Suppressor macrophage (primary cell): Measurements from ENCODE around the gene KIAA0319L.
"Not testable (repeated sequence)": the region's sequence is repeated elsewhere in the genome, so short reads cannot be mapped to it uniquely, and the experiment has no call there.

Experiments used
- DNase-seq, 4 experiments: peaks; one replicate each; pipeline ENCODE4 v3.0.0-alpha.2; 2020 to 2022

Gene KIAA0319L

GRCh38 chr1:35580949-35581388 is 23.8 kb upstream of the KIAA0319L start:
- DNase-seq = no peak

- DNase-seq = peak in 3 of 4 experiments; percentile 44 to 55 (median 52)
Observed at GRCh38 chr1:35577071-35577998, 20.1 kb upstream of the KIAA0319L start.

- not testable (repeated sequence) for DNase-seq
Observed at GRCh38 chr1:35576766-35577070, 19.5 kb upstream of the KIAA0319L start.

GRCh38 chr1:35576061-35576765 is 19.0 kb upstream of the KIAA0319L start:
- DNase-seq = peak in 2 of 4 experiments; percentile 8 to 47

GRCh38 chr1:35575416-35575958 is 18.3 kb upstream of the KIAA0319L start:
- no peak for DNase-seq

- DNase-seq = peak; percentile 61 to 79 (median 74)
Observed at GRCh38 chr1:35574655-35575415, 17.6 kb upstream of the KIAA0319L start.

GRCh38 chr1:35574125-35574654 is 17.0 kb upstream of the KIAA0319L start:
- no peak for DNase-seq

GRCh38 chr1:35573198-35574124 is 16.3 kb upstream of the KIAA0319L start, which contains the start of gene TFAP2E:
Gene TFAP2E, plus strand, starts transcription at chr1:35573314. Its CDS starts 264 bp downstream, at chr1:35573578.
- DNase-seq = peak; percentile 59 to 80 (median 65)

- DNase-seq = no peak
Observed at GRCh38 chr1:35572296-35572695, 15.1 kb upstream of the KIAA0319L start.

- DNase-seq = no peak
Observed at GRCh38 chr1:35571263-35571662, 14.1 kb upstream of the KIAA0319L start.

GRCh38 chr1:35570589-35571137 is 13.5 kb upstream of the KIAA0319L start:
- no peak for DNase-seq

GRCh38 chr1:35569936-35570335 is 12.7 kb upstream of the KIAA0319L start:
- DNase-seq = peak in 1 of 4 experiments; percentile 36

GRCh38 chr1:35568975-35569395 is 11.8 kb upstream of the KIAA0319L start:
- DNase-seq = peak; percentile 70 to 79 (median 78)

- no peak for DNase-seq
Observed at GRCh38 chr1:35567947-35568558, 10.8 kb upstream of the KIAA0319L start.

- no peak for DNase-seq
Observed at GRCh38 chr1:35565742-35566133, 8.5 kb upstream of the KIAA0319L start.

GRCh38 chr1:35564884-35565741 is 7.9 kb upstream of the KIAA0319L start:
- no peak for DNase-seq

- DNase-seq = peak; percentile 82 to 89 (median 83)
Observed at GRCh38 chr1:35564037-35564883, 7.1 kb upstream of the KIAA0319L start.

GRCh38 chr1:35563166-35563565 is 6.0 kb upstream of the KIAA0319L start:
- no peak for DNase-seq
